GM23338 (cell line): Measurements from ENCODE around the gene RTN4RL1. TPM values are rescaled to one million over a fixed set of nuclear protein-coding genes. Genes with fewer than 3 reads are reported as not detected.

ENCODE experiments used
- ATAC-seq: fragments of 200-7000 bp; cut with Tn5 transposase; 3 replicates; pipeline ENCODE4 v1.9.1; 2020
- DNase-seq: peaks from one replicate; pipeline ENCODE4 v3.0.0-alpha.2; 2015; ENCODE audit warnings: low spot score
- H2AFZ ChIP-seq: fragments of 200-600 bp; sonication (generic); 2 replicates; pipeline ENCODE4 v1.8.0; 2016; ENCODE audit warnings: antibody characterized with exemption, mild to moderate bottlenecking, moderate library complexity
- H3F3A ChIP-seq: fragments of 200-600 bp; sonication (generic); replicated peaks from 2 replicates; pipeline ENCODE4 v1.8.0; 2017; ENCODE audit warnings: antibody characterized with exemption, mixed run types, low read depth
- H3K27ac ChIP-seq: fragments of 200-600 bp; sonication (generic); 2 replicates; pipeline ENCODE4 v1.6.1; 2016; ENCODE audit warnings: low read depth
- H3K27me3 ChIP-seq: fragments of 200-600 bp; sonication (generic); 2 replicates; pipeline ENCODE4 v1.8.0; 2016; ENCODE audit warnings: mild to moderate bottlenecking, mixed run types, moderate library complexity; ENCODE audit not compliant: insufficient read depth
- H3K36me3 ChIP-seq: fragments of 200-600 bp; sonication (generic); 2 replicates; pipeline ENCODE4 v1.8.0; 2016; ENCODE audit warnings: mild to moderate bottlenecking; ENCODE audit not compliant: insufficient read depth
- H3K4me1 ChIP-seq: fragments of 200-600 bp; sonication (generic); 2 replicates; pipeline ENCODE4 v1.8.0; 2016; ENCODE audit warnings: mild to moderate bottlenecking, moderate library complexity; ENCODE audit not compliant: insufficient read depth
- H3K4me2 ChIP-seq: fragments of 200-600 bp; sonication (generic); 2 replicates; pipeline ENCODE4 v1.7.1; 2017; ENCODE audit warnings: mixed run types
- H3K4me3 ChIP-seq: fragments of 200-600 bp; sonication (generic); 2 replicates; pipeline ENCODE4 v1.6.1; 2016; ENCODE audit warnings: mixed run types
- H3K79me2 ChIP-seq: fragments of 200-600 bp; sonication (generic); replicated peaks from 2 replicates; pipeline ENCODE4 v1.8.0; 2017; ENCODE audit warnings: mild to moderate bottlenecking; ENCODE audit not compliant: insufficient read depth
- H3K9me2 ChIP-seq: fragments of 200-600 bp; sonication (generic); 2 replicates; pipeline ENCODE4 v1.8.0; 2017; ENCODE audit not compliant: insufficient read depth
- H4K20me1 ChIP-seq: fragments of 200-600 bp; sonication (generic); replicated peaks from 2 replicates; pipeline ENCODE4 v1.8.0; 2017; ENCODE audit warnings: mild to moderate bottlenecking; ENCODE audit not compliant: insufficient read depth
- H3K27ac Mint-ChIP-seq: 2 replicates; pipeline ENCODE4 v1.8.0; 2020; ENCODE audit warnings: inconsistent platforms, mild to moderate bottlenecking, moderate library complexity, mixed read lengths
- H3K27me3 Mint-ChIP-seq: 3 replicates; pipeline ENCODE4 v1.8.0; 2022; ENCODE audit warnings: low read depth, mild to moderate bottlenecking, moderate library complexity, mixed read lengths, inconsistent platforms; ENCODE audit not compliant: insufficient read depth, poor library complexity
- H3K36me3 Mint-ChIP-seq: 3 replicates; pipeline ENCODE4 v1.8.0; 2021; ENCODE audit warnings: low read depth, mild to moderate bottlenecking, inconsistent platforms, moderate library complexity, mixed read lengths
- H3K4me1 Mint-ChIP-seq: 3 replicates; pipeline ENCODE4 v1.8.0; 2020; ENCODE audit warnings: mild to moderate bottlenecking, inconsistent platforms, mixed read lengths
- H3K4me3 Mint-ChIP-seq: 3 replicates; pipeline ENCODE4 v1.8.0; 2021; ENCODE audit warnings: moderate library complexity, mild to moderate bottlenecking, inconsistent platforms, mixed read lengths
- H3K9me3 Mint-ChIP-seq: 3 replicates; pipeline ENCODE4 v1.8.0; 2020; ENCODE audit warnings: moderate library complexity, mild to moderate bottlenecking, inconsistent platforms, mixed read lengths
- CTCF ChIP-seq, 2 experiments: fragments of 200-600 bp in 1 of 2; sonication (generic) in 1 of 2; conservative IDR thresholded peaks; 2 replicates each; pipeline versions ENCODE4 v1.5.1 to v1.6.1; 2016 to 2017; ENCODE audit warnings: antibody characterized with exemption in 2 of 2, low read depth in 2 of 2, mild to moderate bottlenecking in 2 of 2, moderate library complexity in 1 of 2
- EZH2 ChIP-seq: fragments of 200-600 bp; sonication (generic); IDR thresholded peaks from one replicate; pipeline ENCODE4 v1.8.0; 2017; ENCODE audit warnings: antibody characterized with exemption, mild to moderate bottlenecking, low read depth; ENCODE audit not compliant: unreplicated experiment
- JUNB ChIP-seq: IDR thresholded peaks from one replicate; pipeline ENCODE4 v1.6.1; 2016; ENCODE audit warnings: antibody characterized with exemption; ENCODE audit not compliant: unreplicated experiment
- NANOG ChIP-seq: IDR thresholded peaks from 2 replicates; pipeline ENCODE4 v1.6.1; 2016; ENCODE audit warnings: antibody characterized with exemption, borderline replicate concordance
- REST ChIP-seq: IDR thresholded peaks from one replicate; pipeline ENCODE4 v1.6.1; 2018; ENCODE audit warnings: antibody characterized with exemption; ENCODE audit not compliant: unreplicated experiment
- ZNF331 ChIP-seq: fragments of 250-450 bp; sonication (Bioruptor Pico); IDR thresholded peaks from 2 replicates; pipeline ENCODE4 v1.5.0; 2020; ENCODE audit warnings: low read depth, mild to moderate bottlenecking, moderate library complexity
- polyA plus RNA-seq: library from polyadenylated mRNA; unstranded; fragments of >200 nt; fragmentation: Nextera tagmentation; extraction: Ambion mirVana; gene quantifications from 2 replicates; pipeline ENCODE4 v1.2.1, GENCODE V29; 2016
- total RNA-seq: library from RNA; depleted of rRNA; stranded (reverse); fragments of >200 nt; shearing (Covaris generic); gene quantifications from 2 replicates; pipeline ENCODE4 v1.2.3, GENCODE V29; 2014
- TF ChIP-seq, protein P1 (sequence below): IDR thresholded peaks from 2 replicates; pipeline ENCODE4 v1.6.1; 2016; ENCODE audit warnings: antibody characterized with exemption

Gene RTN4RL1
- total and polyA plus RNA-seq, 2 experiments from 2014 or later: 0.17 TPM; not detected in 1

DNA sequence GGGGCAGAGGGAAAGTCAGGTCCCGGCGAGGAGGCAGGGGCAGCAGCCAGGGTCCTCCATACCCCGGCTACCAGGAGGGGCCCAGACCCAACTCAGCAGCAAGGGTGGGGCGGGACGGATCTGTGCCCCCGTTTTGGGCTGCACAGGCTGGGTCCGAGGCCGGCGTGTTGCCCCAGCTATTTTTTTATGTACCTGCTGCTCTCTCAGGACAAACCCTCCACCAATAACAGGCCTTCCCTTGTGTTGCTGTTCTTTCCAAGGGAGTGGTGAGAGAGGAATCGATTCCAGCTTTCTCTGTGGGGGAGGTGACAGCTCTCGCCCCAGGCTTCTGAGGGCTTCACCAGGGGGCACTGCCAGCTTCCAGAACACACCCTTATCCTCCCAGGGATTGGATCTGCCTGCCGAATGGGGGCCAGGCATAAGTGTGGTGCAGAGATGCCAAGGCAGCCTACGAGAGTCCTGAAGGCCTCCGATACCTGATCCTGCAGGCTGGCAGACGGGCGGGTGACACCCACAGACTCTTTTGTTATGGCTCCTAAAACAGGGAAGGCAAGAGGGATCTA lies 22.3 kb downstream of the RTN4RL1 start:
- no peak for DNase-seq
- Histone ChIP-seq H3F3A (no peaks in the 10 kb centered on the region), H3K4me1 (peaks cover 4% of the 10 kb centered on the region; the same call in 1 of the 2 replicates), H3K4me2 (no peak overlapping the region), H3K9me2 (no peaks in the 10 kb centered on the region), H3K27me3 (peaks cover 20% of the 10 kb centered on the region), H3K36me3 (no peaks in the 10 kb centered on the region), H3K27ac (no peak overlapping the region), H4K20me1 (no peaks in the 10 kb centered on the region), H2AFZ (peak overlapping the region; percentile 28; the same call in 1 of the 2 replicates), H3K4me3 (no peak overlapping the region), H3K79me2 (no peaks in the 10 kb centered on the region)
- TF ChIP-seq CTCF (conservative IDR thresholded peaks at IDR 0.05; ENCODE audit: low read depth in 2 of 2): 0 out of 4 replicates have a peak, but pooled peaks of 1 of the 2 experiments have one; percentile 7
- TF ChIP-seq JUNB: no peak
- Mint-ChIP-seq H3K36me3 (no peaks in the 10 kb centered on the region), H3K27me3 (peaks cover 24% of the 10 kb centered on the region), H3K4me3 (no peak overlapping the region), H3K9me3 (no peaks in the 10 kb centered on the region), H3K27ac (no peak overlapping the region), H3K4me1 (peaks cover 9% of the 10 kb centered on the region)
- no peak for ATAC-seq

- H3K27ac ChIP-seq: no peak overlapping the region
- peak; percentile 46 for DNase-seq
These were observed 25.4 kb downstream of the RTN4RL1 start for GRCh38 chr17:1999557-2000251.

DNA sequence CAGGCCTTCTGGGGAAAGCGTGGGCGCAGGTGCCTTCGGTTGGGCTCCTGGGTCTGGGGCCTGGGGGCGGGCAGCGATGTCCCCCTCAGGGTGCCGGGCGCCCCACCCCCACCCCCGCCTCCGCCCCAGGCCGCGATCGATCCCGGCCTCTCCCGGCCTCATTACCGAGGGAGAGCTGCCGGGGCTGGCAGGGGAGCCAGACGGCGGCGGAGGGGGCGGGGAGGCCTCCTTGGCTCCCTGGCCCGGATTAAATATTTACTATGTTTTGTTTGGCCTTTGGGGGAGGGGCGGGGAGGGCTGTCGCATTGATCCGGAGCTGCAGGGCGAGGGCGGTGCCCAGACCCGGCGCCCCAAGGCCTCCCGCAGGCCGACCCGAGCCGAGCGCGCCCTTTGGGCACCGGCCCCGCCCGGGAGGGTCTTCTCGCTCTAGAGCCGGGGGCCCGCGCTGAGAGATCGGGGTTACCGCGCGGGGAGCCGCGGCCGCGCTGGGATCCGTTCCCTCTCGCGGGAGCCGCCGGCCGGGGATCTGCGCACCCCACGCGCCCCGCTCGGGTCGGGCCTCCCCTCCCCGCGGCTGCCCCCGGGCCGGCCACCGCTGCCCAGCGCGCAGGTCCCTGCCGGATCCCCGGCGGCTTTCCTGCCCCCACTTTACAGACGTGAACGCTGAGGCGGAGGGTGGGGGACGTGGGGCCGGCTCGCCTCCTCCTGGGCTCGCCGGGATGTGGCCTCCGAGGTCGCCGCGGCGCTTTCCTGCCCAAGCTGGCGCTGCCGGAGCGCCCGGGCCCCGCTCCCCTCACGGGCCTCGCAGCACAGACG lies 27.0 kb downstream of the RTN4RL1 start:
- peak overlapping the region; percentile 78 for H3K4me2 ChIP-seq
- H3K4me1 ChIP-seq: peaks cover 14% of the 10 kb centered on the region; the same call in 1 of the 2 replicates
- Mint-ChIP-seq H3K27ac (no peak overlapping the region), H3K4me3 (no peak overlapping the region; the same call in 2 of the 3 replicates), H3K27me3 (peaks cover 36% of the 10 kb centered on the region), H3K9me3 (no peaks in the 10 kb centered on the region), H3K4me1 (peaks cover 31% of the 10 kb centered on the region), H3K36me3 (no peaks in the 10 kb centered on the region)
- no peaks in the 10 kb centered on the region for H3K36me3 ChIP-seq
- ATAC-seq (peak; percentile 47), DNase-seq (peak; percentile 72)
- H3K27me3 ChIP-seq: peaks cover 33% of the 10 kb centered on the region
- H4K20me1 ChIP-seq: no peaks in the 10 kb centered on the region
- no peak overlapping the region for H3K27ac ChIP-seq
- peak overlapping the region; percentile 72; the same call in 1 of the 2 replicates for H2AFZ ChIP-seq
- H3K4me3 ChIP-seq: peak overlapping the region; percentile 66
- H3K9me2 ChIP-seq: no peaks in the 10 kb centered on the region
- H3F3A ChIP-seq: no peaks in the 10 kb centered on the region
- no peaks in the 10 kb centered on the region for H3K79me2 ChIP-seq
- TF ChIP-seq, protein P1, sequence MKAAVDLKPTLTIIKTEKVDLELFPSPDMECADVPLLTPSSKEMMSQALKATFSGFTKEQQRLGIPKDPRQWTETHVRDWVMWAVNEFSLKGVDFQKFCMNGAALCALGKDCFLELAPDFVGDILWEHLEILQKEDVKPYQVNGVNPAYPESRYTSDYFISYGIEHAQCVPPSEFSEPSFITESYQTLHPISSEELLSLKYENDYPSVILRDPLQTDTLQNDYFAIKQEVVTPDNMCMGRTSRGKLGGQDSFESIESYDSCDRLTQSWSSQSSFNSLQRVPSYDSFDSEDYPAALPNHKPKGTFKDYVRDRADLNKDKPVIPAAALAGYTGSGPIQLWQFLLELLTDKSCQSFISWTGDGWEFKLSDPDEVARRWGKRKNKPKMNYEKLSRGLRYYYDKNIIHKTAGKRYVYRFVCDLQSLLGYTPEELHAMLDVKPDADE: no peak
- TF ChIP-seq EZH2 (peak; percentile 45), NANOG (no peak), REST (no peak)

More at GRCh38 chr17:1999557-2000251, 25.4 kb downstream of the RTN4RL1 start:
- TF ChIP-seq ZNF331 (CRISPR knock-in tag): no peak
- no peak for TF ChIP-seq EZH2
- TF ChIP-seq NANOG: no peak
- H3K4me1 ChIP-seq: peaks cover 14% of the 10 kb centered on the region; the same call in 1 of the 2 replicates
- H3F3A ChIP-seq: no peaks in the 10 kb centered on the region
- H3K9me2 ChIP-seq: no peaks in the 10 kb centered on the region
- no peaks in the 10 kb centered on the region for H4K20me1 ChIP-seq
- H3K4me3 Mint-ChIP-seq: peak overlapping the region; percentile 56
- peaks cover 38% of the 10 kb centered on the region for H3K27me3 Mint-ChIP-seq
- H3K4me3 ChIP-seq: peak overlapping the region; percentile 17; the same call in 1 of the 2 replicates
- ATAC-seq: peak; percentile 34
- no peaks in the 10 kb centered on the region for H3K9me3 Mint-ChIP-seq
- H3K36me3 Mint-ChIP-seq: no peaks in the 10 kb centered on the region
- 0 out of 2 replicates have a peak overlapping the region, but pooled peaks have one; percentile 43 for H3K4me2 ChIP-seq
- peaks cover 33% of the 10 kb centered on the region for H3K27me3 ChIP-seq
- H3K27ac Mint-ChIP-seq: no peak overlapping the region
- peaks cover 31% of the 10 kb centered on the region for H3K4me1 Mint-ChIP-seq
- no peaks in the 10 kb centered on the region for H3K79me2 ChIP-seq
- no peak overlapping the region for H2AFZ ChIP-seq
- H3K36me3 ChIP-seq: no peaks in the 10 kb centered on the region
